ENCODE results near the gene KIAA1671. TPM values are rescaled to one million over a fixed set of nuclear protein-coding genes. Genes with fewer than 3 reads are reported as not detected.
A peak's percentile ranks its signal among the peaks of the same experiment; 100 is the strongest.

The KIAA1671 gene
- total and polyA plus RNA-seq, 2 of the 13 experiments (the other 11 are each of a cell fraction or from before 2014, with no cell fraction given) = 13.5 to 13.6 TPM

- no peak for TF ChIP-seq TFDP1 (CRISPR knock-in tag; IDR thresholded peaks at IDR 0.05; ENCODE audit: borderline replicate concordance)
- peak; percentile 60 for TF ChIP-seq RAD21 (CRISPR knock-in tag; IDR thresholded peaks at IDR 0.05)
- TF ChIP-seq ZEB1 (IDR thresholded peaks at IDR 0.05; ENCODE audit: insufficient replicate concordance, low read depth) = no peak
Measured at GRCh38 chr22:24938741-24939341, 13.7 kb upstream of the KIAA1671 start (continued).

- 61% methylated on average over 3 of the region's 3 CpGs for WGBS (ENCODE audit: low lambda C conversion rate)
- ATAC-seq (no peak), FAIRE-seq (no peak), DNase-seq (ENCODE audit: low spot score) (no peak)
- H3K9ac ChIP-seq (ENCODE audit: insufficient read depth, low read depth, low read length) = no peak overlapping the region
- POLR2A ChIA-PET = no interaction called here
- BruUV-seq (replicated peaks) = no TSS peak
- H3K4me3 ChIP-seq (replicated peaks in 1 of 3; ENCODE audit: insufficient read depth in 1 of 3, low read depth in 2 of 3, low read length in 3 of 3) = no peak overlapping the region
- H3K4me1 ChIP-seq (ENCODE audit: insufficient read depth, low read length) = peaks cover 31% of the 10 kb centered on the region
- in situ Hi-C loops (cut with HindIII; ENCODE audit: extremely low pct_ligation_motif_present, low pct_unique_long_range_greater_than_20kb) = loop anchor here (10.0 to 25.0 kb wide), 2 partner anchors 112 to 245 kb away; partner anchors contain the start of gene CRYBB3
- CTCF ChIA-PET (ENCODE audit: low intra/inter-chr PET ratio, low total read pairs) = no interaction called here
- no peak overlapping the region for H3K27ac ChIP-seq (ENCODE audit: extremely low read length, insufficient read depth, low read length)
- H4K20me1 ChIP-seq (ENCODE audit: insufficient read depth, low read length) = no peaks in the 10 kb centered on the region
- H2AFZ ChIP-seq (ENCODE audit: low read length) = no peak overlapping the region
- no peak for TF ChIP-seq YY1 (IDR thresholded peaks at IDR 0.05; ENCODE audit: insufficient read depth, insufficient replicate concordance, low read depth, low read length)
- no peak for TF ChIP-seq PLRG1 (conservative IDR thresholded peaks at IDR 0.05)
- TF ChIP-seq MED8 (CRISPR knock-in tag; IDR thresholded peaks at IDR 0.05; ENCODE audit: insufficient replicate concordance) = no peak
- TF ChIP-seq RFX5 (IDR thresholded peaks at IDR 0.05; ENCODE audit: low read depth, low read length) = no peak
- no peak for TF ChIP-seq ZNF543 (CRISPR knock-in tag; IDR thresholded peaks at IDR 0.05)
- no peak for TF ChIP-seq KDM4B (CRISPR knock-in tag; IDR thresholded peaks at IDR 0.05)
- no peak for TF ChIP-seq SAP130 (CRISPR knock-in tag; IDR thresholded peaks at IDR 0.05; ENCODE audit: low read depth)
- no peak for TF ChIP-seq ZMYM2 (CRISPR knock-in tag; IDR thresholded peaks at IDR 0.05)
- no peak for TF ChIP-seq NPAS2 (CRISPR knock-in tag; IDR thresholded peaks at IDR 0.05; ENCODE audit: borderline replicate concordance)
- TF ChIP-seq NR2F2 (IDR thresholded peaks at IDR 0.05; ENCODE audit: borderline replicate concordance, low read depth) = no peak
- TF ChIP-seq SALL1 (CRISPR knock-in tag; IDR thresholded peaks at IDR 0.05) = no peak
- H3K36me3 ChIP-seq (replicated peaks in 1 of 2; ENCODE audit: control insufficient read depth in 1 of 2, insufficient read depth in 2 of 2, low read length in 2 of 2) = no peaks in the 10 kb centered on the region
- no peak overlapping the region for H3K4me2 ChIP-seq (ENCODE audit: low read depth, low read length)
- intact Hi-C loops (cut with micrococcal nuclease; ENCODE audit: unreplicated experiment) = no loop called here
- no peaks in the 10 kb centered on the region for H3K79me2 ChIP-seq (ENCODE audit: insufficient read depth, low read length)
- no peaks in the 10 kb centered on the region for H3K9me3 ChIP-seq (ENCODE audit: low read length)
- H3K27me3 ChIP-seq (ENCODE audit: control insufficient read depth in 1 of 2, insufficient read depth in 2 of 2, low read length in 2 of 2) = no peaks in the 10 kb centered on the region
Measured at GRCh38 chr22:24942301-24942700, 10.2 kb upstream of the KIAA1671 start.
